ENCODE data around the gene NIF3L1. TPM values are rescaled to one million over a fixed set of nuclear protein-coding genes. Genes with fewer than 3 reads are reported as not detected.

The NIF3L1 gene
- total RNA-seq, 1 experiment from 2014 or later = 45.6 TPM

GRCh38 chr2:200944467-200945394, 55.6 kb downstream of the NIF3L1 start:
- intact Hi-C loops (cut with micrococcal nuclease; ENCODE audit: unreplicated experiment) = no loop called here
- peak overlapping the region; percentile 95 for H3K27ac ChIP-seq
- H3K36me3 ChIP-seq (ENCODE audit: low read depth) = peaks cover 24% of the 10 kb centered on the region; the same call in 1 of the 2 replicates
- H3K9me2 ChIP-seq (ENCODE audit: insufficient read depth) = no peaks in the 10 kb centered on the region
- H3F3A ChIP-seq (ENCODE audit: insufficient read depth, low read depth) = peaks cover 22% of the 10 kb centered on the region
- no peaks in the 10 kb centered on the region for H3K9me3 ChIP-seq (ENCODE audit: insufficient read depth, low read depth)
- H3K27me3 ChIP-seq (ENCODE audit: insufficient read depth, low read depth) = no peaks in the 10 kb centered on the region
- CTCF ChIA-PET = interaction anchor here (0.9 kb wide), 1 partner anchor 124 kb away, joined by 3 read pairs; no protein-coding TSS in a partner anchor
- peak; percentile 62 to 92 for DNase-seq
- no peak for TF ChIP-seq EZH2 (IDR thresholded peaks at IDR 0.05; ENCODE audit: low read depth)
- TF ChIP-seq, protein P1, sequence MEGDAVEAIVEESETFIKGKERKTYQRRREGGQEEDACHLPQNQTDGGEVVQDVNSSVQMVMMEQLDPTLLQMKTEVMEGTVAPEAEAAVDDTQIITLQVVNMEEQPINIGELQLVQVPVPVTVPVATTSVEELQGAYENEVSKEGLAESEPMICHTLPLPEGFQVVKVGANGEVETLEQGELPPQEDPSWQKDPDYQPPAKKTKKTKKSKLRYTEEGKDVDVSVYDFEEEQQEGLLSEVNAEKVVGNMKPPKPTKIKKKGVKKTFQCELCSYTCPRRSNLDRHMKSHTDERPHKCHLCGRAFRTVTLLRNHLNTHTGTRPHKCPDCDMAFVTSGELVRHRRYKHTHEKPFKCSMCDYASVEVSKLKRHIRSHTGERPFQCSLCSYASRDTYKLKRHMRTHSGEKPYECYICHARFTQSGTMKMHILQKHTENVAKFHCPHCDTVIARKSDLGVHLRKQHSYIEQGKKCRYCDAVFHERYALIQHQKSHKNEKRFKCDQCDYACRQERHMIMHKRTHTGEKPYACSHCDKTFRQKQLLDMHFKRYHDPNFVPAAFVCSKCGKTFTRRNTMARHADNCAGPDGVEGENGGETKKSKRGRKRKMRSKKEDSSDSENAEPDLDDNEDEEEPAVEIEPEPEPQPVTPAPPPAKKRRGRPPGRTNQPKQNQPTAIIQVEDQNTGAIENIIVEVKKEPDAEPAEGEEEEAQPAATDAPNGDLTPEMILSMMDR (conservative IDR thresholded peaks at IDR 0.05) = no peak
- peak overlapping the region; percentile 61 for H3K4me2 ChIP-seq
- peaks cover 33% of the 10 kb centered on the region for H3K4me1 ChIP-seq (replicated peaks; ENCODE audit: insufficient read depth)
- POLR2A ChIA-PET (ENCODE audit: unreplicated experiment) = interaction anchor here (0.5 to 1.1 kb wide), 5 partner anchors 19 to 241 kb away, joined by 3 to 13 read pairs (median 4); no protein-coding TSS in a partner anchor
- no TSS peak for BruUV-seq (replicated peaks)
- H2AFZ ChIP-seq = no peak overlapping the region
- H3K79me2 ChIP-seq (ENCODE audit: low read depth) = no peaks in the 10 kb centered on the region; the same call in 1 of the 2 replicates
- no peaks in the 10 kb centered on the region for H4K20me1 ChIP-seq (ENCODE audit: insufficient read depth)
- H3K4me3 ChIP-seq = no peak overlapping the region

- H3K79me2 ChIP-seq (ENCODE audit: low read depth) = no peaks in the 10 kb centered on the region; the same call in 1 of the 2 replicates
- H2AFZ ChIP-seq = no peak overlapping the region
- H3K27me3 ChIP-seq (ENCODE audit: insufficient read depth, low read depth) = no peaks in the 10 kb centered on the region
- no peaks in the 10 kb centered on the region for H3K9me3 ChIP-seq (ENCODE audit: insufficient read depth, low read depth)
- BruUV-seq (replicated peaks) = TSS peak; percentile 98
- no peak for TF ChIP-seq EZH2 (IDR thresholded peaks at IDR 0.05; ENCODE audit: low read depth)
- TF ChIP-seq, protein P1 (conservative IDR thresholded peaks at IDR 0.05) = no peak
- H3K27ac ChIP-seq = peak overlapping the region; percentile 95
- H3F3A ChIP-seq (ENCODE audit: insufficient read depth, low read depth) = peaks cover 22% of the 10 kb centered on the region
- H4K20me1 ChIP-seq (ENCODE audit: insufficient read depth) = no peaks in the 10 kb centered on the region
- ChIA-PET POLR2A (ENCODE audit: unreplicated experiment) (interaction anchor here (0.6 to 1.1 kb wide), 4 partner anchors 19 to 240 kb away, joined by 3 to 6 read pairs (median 4); no protein-coding TSS in a partner anchor), CTCF (interaction anchor here (0.7 kb wide), 1 partner anchor 287 kb away, joined by 3 read pairs; no protein-coding TSS in a partner anchor)
- H3K4me3 ChIP-seq = no peak overlapping the region
- H3K4me2 ChIP-seq = peak overlapping the region; percentile 61
- peaks cover 33% of the 10 kb centered on the region for H3K4me1 ChIP-seq (replicated peaks; ENCODE audit: insufficient read depth)
- DNase-seq = no peak
- H3K9me2 ChIP-seq (ENCODE audit: insufficient read depth) = no peaks in the 10 kb centered on the region
- peaks cover 19% of the 10 kb centered on the region; the same call in 1 of the 2 replicates for H3K36me3 ChIP-seq (ENCODE audit: low read depth)
- intact Hi-C loops (cut with micrococcal nuclease; ENCODE audit: unreplicated experiment) = no loop called here
Observed at GRCh38 chr2:200945395-200945729, 56.2 kb downstream of the NIF3L1 start.

DNA sequence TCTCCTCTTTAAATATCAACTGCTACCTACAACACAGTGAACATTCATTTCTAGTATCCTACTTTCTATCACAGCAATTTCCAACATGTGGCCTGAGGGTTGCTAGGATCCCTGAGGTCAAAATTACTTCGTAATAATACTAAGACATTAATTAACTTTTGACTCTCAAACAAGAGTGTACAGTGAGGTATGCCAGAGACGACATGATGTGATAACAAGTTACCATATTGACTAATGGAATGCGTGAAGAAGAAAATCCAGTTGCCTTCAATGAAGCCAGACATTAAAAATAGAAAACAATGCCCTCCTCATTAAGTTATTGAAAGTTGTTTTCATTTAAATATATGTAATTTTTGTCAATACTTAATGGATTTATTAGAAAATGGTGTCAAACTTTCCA, 61.2 kb downstream of the NIF3L1 start:
- BruUV-seq (replicated peaks) = no TSS peak
- intact Hi-C loops (cut with micrococcal nuclease; ENCODE audit: unreplicated experiment) = no loop called here
- POLR2A ChIA-PET (ENCODE audit: unreplicated experiment) = interaction anchor here (0.7 kb wide), 1 partner anchor 124 kb away, joined by 8 read pairs; no protein-coding TSS in a partner anchor

More for the DNA sequence above, 61.2 kb downstream of the NIF3L1 start:
- no peak for DNase-seq
- Histone ChIP-seq H3K27me3 (ENCODE audit: insufficient read depth, low read depth) (no peaks in the 10 kb centered on the region), H3K4me1 (replicated peaks; ENCODE audit: insufficient read depth) (peaks cover 16% of the 10 kb centered on the region), H3K36me3 (ENCODE audit: low read depth) (peaks cover 19% of the 10 kb centered on the region), H3K9me3 (ENCODE audit: insufficient read depth, low read depth) (no peaks in the 10 kb centered on the region), H3K4me3 (no peak overlapping the region), H3K9me2 (ENCODE audit: insufficient read depth) (no peaks in the 10 kb centered on the region), H3K79me2 (ENCODE audit: low read depth) (no peaks in the 10 kb centered on the region), H3K27ac (no peak overlapping the region), H3K4me2 (no peak overlapping the region), H3F3A (ENCODE audit: insufficient read depth, low read depth) (peaks cover 16% of the 10 kb centered on the region), H4K20me1 (ENCODE audit: insufficient read depth) (no peaks in the 10 kb centered on the region), H2AFZ (no peak overlapping the region)
- TF ChIP-seq EZH2 (IDR thresholded peaks at IDR 0.05; ENCODE audit: low read depth) = no peak
- TF ChIP-seq, protein P1 (conservative IDR thresholded peaks at IDR 0.05) = no peak
- CTCF ChIA-PET = no interaction called here

Other genes with a start within 250 kb of the NIF3L1 start
- gene BZW1, start 77.5 kb upstream of the NIF3L1 start, total RNA-seq (2021) = 274 and 300 TPM in 2 replicates
- 38.5 and 57.0 TPM in 2 replicates for gene CLK1, start 24.7 kb upstream of the NIF3L1 start, total RNA-seq (2021)
- 41.0 and 49.0 TPM in 2 replicates for gene PPIL3, start 294 bp upstream of the NIF3L1 start, total RNA-seq (2021)
- 34.0 and 43.3 TPM in 2 replicates for gene ORC2, start 74.3 kb downstream of the NIF3L1 start, total RNA-seq (2021)
- gene HYCC2, start 182.3 kb downstream of the NIF3L1 start, total RNA-seq (2021) = 8.8 and 10.7 TPM in 2 replicates
- gene NDUFB3, start 182.6 kb downstream of the NIF3L1 start, total RNA-seq (2021) = 93.1 and 96.7 TPM in 2 replicates
- gene CFLAR, start 226.8 kb downstream of the NIF3L1 start, total RNA-seq (2021) = 75.4 and 99.1 TPM in 2 replicates